ENCODE data around the gene DKK1.

Gene DKK1

DNA sequence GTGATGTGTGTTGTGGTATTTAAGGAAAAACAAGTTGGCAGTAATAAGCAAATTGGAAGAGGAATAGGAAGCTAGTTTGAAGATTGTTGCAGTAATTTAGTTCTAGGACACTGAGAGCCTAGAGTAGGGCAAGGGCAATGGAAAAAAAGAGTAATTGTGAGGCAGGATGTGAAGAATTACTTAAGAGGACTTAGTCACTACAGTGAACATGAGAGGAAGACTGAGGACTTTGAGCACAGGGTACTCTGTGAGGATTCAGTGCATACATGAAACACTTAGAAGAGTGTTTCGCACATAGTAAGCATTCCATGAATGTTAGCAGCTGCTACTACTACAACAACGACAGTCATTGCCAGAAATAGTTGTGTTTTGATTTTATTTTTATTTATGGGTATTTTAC is 30.9 kb upstream of the DKK1 start:
- TF ChIP-seq, protein P1, sequence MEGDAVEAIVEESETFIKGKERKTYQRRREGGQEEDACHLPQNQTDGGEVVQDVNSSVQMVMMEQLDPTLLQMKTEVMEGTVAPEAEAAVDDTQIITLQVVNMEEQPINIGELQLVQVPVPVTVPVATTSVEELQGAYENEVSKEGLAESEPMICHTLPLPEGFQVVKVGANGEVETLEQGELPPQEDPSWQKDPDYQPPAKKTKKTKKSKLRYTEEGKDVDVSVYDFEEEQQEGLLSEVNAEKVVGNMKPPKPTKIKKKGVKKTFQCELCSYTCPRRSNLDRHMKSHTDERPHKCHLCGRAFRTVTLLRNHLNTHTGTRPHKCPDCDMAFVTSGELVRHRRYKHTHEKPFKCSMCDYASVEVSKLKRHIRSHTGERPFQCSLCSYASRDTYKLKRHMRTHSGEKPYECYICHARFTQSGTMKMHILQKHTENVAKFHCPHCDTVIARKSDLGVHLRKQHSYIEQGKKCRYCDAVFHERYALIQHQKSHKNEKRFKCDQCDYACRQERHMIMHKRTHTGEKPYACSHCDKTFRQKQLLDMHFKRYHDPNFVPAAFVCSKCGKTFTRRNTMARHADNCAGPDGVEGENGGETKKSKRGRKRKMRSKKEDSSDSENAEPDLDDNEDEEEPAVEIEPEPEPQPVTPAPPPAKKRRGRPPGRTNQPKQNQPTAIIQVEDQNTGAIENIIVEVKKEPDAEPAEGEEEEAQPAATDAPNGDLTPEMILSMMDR (IDR thresholded peaks at IDR 0.05): no peak
- H3K27me3 ChIP-seq (ENCODE audit: control insufficient read depth, insufficient read depth, low read length): no peaks in the 10 kb centered on the region
- H3K4me2 ChIP-seq (ENCODE audit: low read length): no peak overlapping the region
- no peak overlapping the region for H3K4me3 ChIP-seq (ENCODE audit: low read depth, low read length)
- H3K27ac ChIP-seq: no peak overlapping the region
- no peaks in the 10 kb centered on the region for H3K79me2 ChIP-seq
- H3K9me3 ChIP-seq (ENCODE audit: control insufficient read depth, low read length): no peaks in the 10 kb centered on the region
- no peak overlapping the region for H2AFZ ChIP-seq
- no peaks in the 10 kb centered on the region for H3K4me1 ChIP-seq
- H3K36me3 ChIP-seq (ENCODE audit: control insufficient read depth, insufficient read depth, low read length): no peaks in the 10 kb centered on the region
- H3K9ac ChIP-seq: no peak overlapping the region

DNA sequence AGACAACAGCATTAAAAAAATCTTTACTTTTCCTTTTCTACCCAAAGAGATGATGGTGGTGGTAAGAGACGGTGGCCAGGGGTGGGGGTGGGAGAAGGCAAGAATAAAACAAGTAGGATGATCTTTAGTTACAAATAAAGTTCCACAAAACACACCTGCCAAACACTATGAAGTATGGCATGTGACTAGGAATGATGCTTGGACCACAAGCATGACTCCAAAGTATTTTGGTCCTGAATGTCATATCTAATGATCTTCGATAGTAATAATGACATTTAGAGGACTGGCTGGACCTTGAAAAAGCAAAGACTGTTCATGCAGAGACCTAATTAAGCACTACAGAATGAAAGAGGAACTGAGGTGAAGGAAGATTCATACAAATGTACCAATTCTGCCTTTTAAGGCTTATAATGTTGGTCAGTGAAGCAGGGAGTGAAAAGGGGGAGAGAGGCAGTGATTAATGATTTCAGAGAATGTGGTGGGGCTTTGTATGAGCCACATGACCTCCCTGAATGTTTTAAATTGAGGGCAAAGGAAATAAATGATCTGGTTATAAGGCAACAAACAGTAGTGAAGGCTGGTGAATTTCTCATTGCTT is 29.6 kb upstream of the DKK1 start:
- Histone ChIP-seq H3K4me1 (no peaks in the 10 kb centered on the region), H3K4me3 (ENCODE audit: low read depth, low read length) (no peak overlapping the region), H3K27ac (no peak overlapping the region), H3K9ac (no peak overlapping the region), H2AFZ (no peak overlapping the region), H3K9me3 (ENCODE audit: control insufficient read depth, low read length) (no peaks in the 10 kb centered on the region), H3K79me2 (no peaks in the 10 kb centered on the region), H3K36me3 (ENCODE audit: control insufficient read depth, insufficient read depth, low read length) (no peaks in the 10 kb centered on the region), H3K27me3 (ENCODE audit: control insufficient read depth, insufficient read depth, low read length) (no peaks in the 10 kb centered on the region), H3K4me2 (ENCODE audit: low read length) (no peak overlapping the region)
- TF ChIP-seq, protein P1 (IDR thresholded peaks at IDR 0.05): no peak

DNA sequence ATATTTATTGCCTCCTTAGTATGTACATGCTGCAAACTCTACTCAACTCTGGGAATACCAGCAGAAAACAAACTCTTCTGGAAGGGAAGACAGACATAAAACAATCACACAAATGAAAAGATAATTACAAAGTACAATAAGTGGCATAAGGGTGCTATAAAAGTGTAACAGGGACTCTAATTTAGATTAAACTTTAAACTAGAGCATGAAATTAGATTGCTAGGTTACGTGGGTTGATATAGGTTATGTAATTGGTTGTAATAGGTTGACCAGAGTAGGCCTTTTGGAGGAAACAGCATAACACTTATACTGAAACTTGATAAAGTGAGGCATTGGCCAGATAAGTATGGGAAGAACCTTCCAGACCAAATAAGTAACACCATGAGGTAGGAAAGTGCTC is 26.2 kb upstream of the DKK1 start:
- no peak overlapping the region for H2AFZ ChIP-seq
- H3K27me3 ChIP-seq (ENCODE audit: control insufficient read depth, insufficient read depth, low read length): no peaks in the 10 kb centered on the region
- no peaks in the 10 kb centered on the region for H3K9me3 ChIP-seq (ENCODE audit: control insufficient read depth, low read length)
- H3K79me2 ChIP-seq: no peaks in the 10 kb centered on the region
- TF ChIP-seq, protein P1 (IDR thresholded peaks at IDR 0.05): no peak
- no peak overlapping the region for H3K4me3 ChIP-seq (ENCODE audit: low read depth, low read length)
- H3K4me1 ChIP-seq: no peaks in the 10 kb centered on the region
- no peaks in the 10 kb centered on the region for H3K36me3 ChIP-seq (ENCODE audit: control insufficient read depth, insufficient read depth, low read length)
- H3K27ac ChIP-seq: no peak overlapping the region
- no peak overlapping the region for H3K9ac ChIP-seq
- no peak overlapping the region for H3K4me2 ChIP-seq (ENCODE audit: low read length)

DNA sequence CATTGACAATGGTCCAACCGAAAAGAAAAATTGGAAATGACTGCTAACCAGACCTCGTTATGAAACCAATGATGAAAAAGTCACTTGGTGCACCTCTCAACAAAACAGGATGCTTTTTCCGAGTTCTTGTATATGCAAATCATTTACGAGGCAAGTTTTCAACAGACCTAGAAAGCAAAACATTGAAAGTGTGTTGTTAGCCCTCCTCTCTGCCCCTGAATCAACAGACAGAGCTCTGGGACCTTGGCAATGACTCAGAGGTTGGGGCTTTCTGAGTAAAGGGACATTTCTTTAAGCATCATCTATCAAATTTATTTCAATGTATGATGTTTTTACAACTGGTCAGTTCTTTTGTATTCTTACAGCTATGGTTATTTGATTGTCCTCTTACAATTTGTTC is 16.3 kb upstream of the DKK1 start:
- TF ChIP-seq, protein P1 (IDR thresholded peaks at IDR 0.05): no peak
- Histone ChIP-seq H3K9me3 (ENCODE audit: control insufficient read depth, low read length) (no peaks in the 10 kb centered on the region), H3K36me3 (ENCODE audit: control insufficient read depth, insufficient read depth, low read length) (no peaks in the 10 kb centered on the region), H3K4me3 (ENCODE audit: low read depth, low read length) (no peak overlapping the region), H3K79me2 (no peaks in the 10 kb centered on the region), H3K4me1 (no peaks in the 10 kb centered on the region), H3K27me3 (ENCODE audit: control insufficient read depth, insufficient read depth, low read length) (no peaks in the 10 kb centered on the region), H3K27ac (no peak overlapping the region), H3K4me2 (ENCODE audit: low read length) (no peak overlapping the region), H2AFZ (no peak overlapping the region), H3K9ac (no peak overlapping the region)

DNA sequence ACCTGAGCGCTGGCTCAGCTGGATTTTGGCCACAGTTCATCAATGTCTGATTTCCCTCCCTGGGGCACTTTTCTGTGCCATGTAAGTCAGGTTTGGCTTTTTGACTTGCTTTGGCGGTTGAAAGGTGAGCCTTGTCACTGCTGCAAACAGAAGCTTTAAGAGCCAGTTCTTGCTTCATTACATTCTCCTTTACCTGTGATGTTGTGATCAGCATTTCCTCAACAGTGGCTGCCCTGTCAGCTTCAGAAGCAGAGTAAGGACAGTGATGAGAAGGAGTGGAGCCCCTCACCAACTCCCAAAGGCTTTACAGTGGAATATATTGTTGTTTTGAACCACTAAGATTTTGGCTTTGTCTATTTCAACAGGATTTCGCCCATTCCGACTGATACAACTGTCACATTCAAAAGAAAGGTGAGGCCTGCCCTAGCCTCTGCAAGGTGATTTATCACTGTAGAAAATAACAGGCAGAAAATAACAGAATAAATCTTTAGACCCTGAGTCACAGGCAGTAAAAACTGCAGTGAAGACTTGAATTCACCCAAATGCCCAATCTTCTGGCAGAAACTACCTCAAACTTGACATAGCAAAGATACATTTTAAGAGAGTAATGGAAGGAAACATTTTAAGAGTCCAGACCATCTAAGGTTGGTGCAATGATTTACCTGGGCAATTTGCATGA is 13.3 kb upstream of the DKK1 start:
- Histone ChIP-seq H3K27ac (no peak overlapping the region), H3K9ac (no peak overlapping the region), H3K36me3 (ENCODE audit: control insufficient read depth, insufficient read depth, low read length) (no peaks in the 10 kb centered on the region), H3K79me2 (no peaks in the 10 kb centered on the region), H3K4me3 (ENCODE audit: low read depth, low read length) (no peak overlapping the region), H3K4me1 (no peaks in the 10 kb centered on the region), H3K27me3 (ENCODE audit: control insufficient read depth, insufficient read depth, low read length) (no peaks in the 10 kb centered on the region), H2AFZ (no peak overlapping the region), H3K9me3 (ENCODE audit: control insufficient read depth, low read length) (no peaks in the 10 kb centered on the region), H3K4me2 (ENCODE audit: low read length) (no peak overlapping the region)
- TF ChIP-seq, protein P1 (IDR thresholded peaks at IDR 0.05): no peak
